ENCODE results near the gene FN3KRP. TPM values are rescaled to one million over a fixed set of nuclear protein-coding genes. Genes with fewer than 3 reads are reported as not detected.

FN3KRP gene
- total and polyA plus RNA-seq, 2 of the 13 experiments (the other 11 are each of a cell fraction or from before 2014, with no cell fraction given) = 22.4 to 28.2 TPM

DNA sequence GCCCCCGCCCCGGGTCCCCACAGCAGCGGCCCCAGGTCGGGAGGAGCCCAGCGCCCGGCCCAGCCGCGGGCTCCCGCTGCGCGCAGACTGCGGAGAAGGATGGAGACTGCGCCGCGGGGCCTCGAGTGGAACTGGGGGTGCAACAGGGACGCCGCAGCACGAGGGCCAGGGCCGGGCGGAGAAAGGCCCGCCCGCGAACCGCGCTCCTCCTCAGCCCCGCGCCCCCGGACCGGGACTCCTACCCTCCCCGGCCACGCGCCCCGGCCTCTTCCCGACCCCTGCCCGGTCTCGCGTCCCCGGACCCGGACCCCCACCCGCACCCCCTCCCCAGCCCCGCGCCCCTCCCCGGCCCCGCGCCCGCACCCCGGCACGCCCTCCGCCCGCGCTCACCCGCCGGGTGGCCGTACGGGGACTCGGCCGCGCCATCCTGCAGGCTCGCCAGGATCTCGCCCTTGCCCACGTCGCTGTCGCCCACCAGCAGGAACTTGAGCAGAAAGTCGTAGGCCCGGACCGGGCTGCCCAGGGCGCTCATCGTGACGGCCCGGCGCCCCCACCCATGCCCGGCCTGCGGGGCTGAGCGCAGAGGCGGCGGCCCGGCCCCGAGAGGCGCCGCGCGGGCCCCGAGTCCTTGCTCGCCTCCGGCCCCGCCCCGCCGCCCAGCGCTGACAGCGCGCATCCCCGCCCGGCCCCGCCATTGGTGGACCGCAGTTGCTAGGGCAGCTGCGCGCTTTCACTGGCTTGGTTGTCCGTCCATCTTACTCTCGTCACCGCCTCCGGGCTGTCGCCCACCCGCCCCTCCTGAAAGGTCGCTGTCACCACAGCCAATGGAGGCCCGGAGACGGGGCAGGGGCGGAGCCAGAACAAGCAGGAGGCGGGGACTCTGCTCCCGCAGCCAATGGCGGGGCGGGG is 18.2 kb upstream of the FN3KRP start, which contains the start of gene RAB40B (continued):
- TF ChIP-seq MAZ (IDR thresholded peaks at IDR 0.05; ENCODE audit: borderline replicate concordance, low read depth, low read length) = peak; percentile 76; the same call in 1 of the 2 replicates
- 0 out of 2 replicates have a peak, but pooled peaks have one; percentile 4 for TF ChIP-seq MAZ (CRISPR knock-in tag; IDR thresholded peaks at IDR 0.05; ENCODE audit: low read depth)
- no peak for TF ChIP-seq ZNF761 (CRISPR knock-in tag; conservative IDR thresholded peaks at IDR 0.05)
- TF ChIP-seq REL (CRISPR knock-in tag; conservative IDR thresholded peaks at IDR 0.05) = no peak
- TF ChIP-seq ZNF263 (CRISPR knock-in tag; IDR thresholded peaks at IDR 0.05) = no peak
- no peak for TF ChIP-seq ZBTB7A (CRISPR knock-in tag; IDR thresholded peaks at IDR 0.05)
- no peak for TF ChIP-seq ZNF331 (CRISPR knock-in tag; IDR thresholded peaks at IDR 0.05)
- TF ChIP-seq ZNF563 (CRISPR knock-in tag; IDR thresholded peaks at IDR 0.05) = peak; percentile 45; the same call in 1 of the 2 replicates
- TF ChIP-seq GATAD2A (CRISPR knock-in tag; IDR thresholded peaks at IDR 0.05) = no peak
- TF ChIP-seq, protein P1, sequence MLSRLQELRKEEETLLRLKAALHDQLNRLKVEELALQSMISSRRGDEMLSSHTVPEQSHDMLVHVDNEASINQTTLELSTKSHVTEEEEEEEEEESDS (CRISPR knock-in tag; IDR thresholded peaks at IDR 0.05; ENCODE audit: borderline replicate concordance) = no peak
- TF ChIP-seq, protein P2, sequence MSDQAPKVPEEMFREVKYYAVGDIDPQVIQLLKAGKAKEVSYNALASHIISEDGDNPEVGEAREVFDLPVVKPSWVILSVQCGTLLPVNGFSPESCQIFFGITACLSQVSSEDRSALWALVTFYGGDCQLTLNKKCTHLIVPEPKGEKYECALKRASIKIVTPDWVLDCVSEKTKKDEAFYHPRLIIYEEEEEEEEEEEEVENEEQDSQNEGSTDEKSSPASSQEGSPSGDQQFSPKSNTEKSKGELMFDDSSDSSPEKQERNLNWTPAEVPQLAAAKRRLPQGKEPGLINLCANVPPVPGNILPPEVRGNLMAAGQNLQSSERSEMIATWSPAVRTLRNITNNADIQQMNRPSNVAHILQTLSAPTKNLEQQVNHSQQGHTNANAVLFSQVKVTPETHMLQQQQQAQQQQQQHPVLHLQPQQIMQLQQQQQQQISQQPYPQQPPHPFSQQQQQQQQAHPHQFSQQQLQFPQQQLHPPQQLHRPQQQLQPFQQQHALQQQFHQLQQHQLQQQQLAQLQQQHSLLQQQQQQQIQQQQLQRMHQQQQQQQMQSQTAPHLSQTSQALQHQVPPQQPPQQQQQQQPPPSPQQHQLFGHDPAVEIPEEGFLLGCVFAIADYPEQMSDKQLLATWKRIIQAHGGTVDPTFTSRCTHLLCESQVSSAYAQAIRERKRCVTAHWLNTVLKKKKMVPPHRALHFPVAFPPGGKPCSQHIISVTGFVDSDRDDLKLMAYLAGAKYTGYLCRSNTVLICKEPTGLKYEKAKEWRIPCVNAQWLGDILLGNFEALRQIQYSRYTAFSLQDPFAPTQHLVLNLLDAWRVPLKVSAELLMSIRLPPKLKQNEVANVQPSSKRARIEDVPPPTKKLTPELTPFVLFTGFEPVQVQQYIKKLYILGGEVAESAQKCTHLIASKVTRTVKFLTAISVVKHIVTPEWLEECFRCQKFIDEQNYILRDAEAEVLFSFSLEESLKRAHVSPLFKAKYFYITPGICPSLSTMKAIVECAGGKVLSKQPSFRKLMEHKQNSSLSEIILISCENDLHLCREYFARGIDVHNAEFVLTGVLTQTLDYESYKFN (CRISPR knock-in tag; conservative IDR thresholded peaks at IDR 0.05) = no peak
- TF ChIP-seq ZNF460 (CRISPR knock-in tag; IDR thresholded peaks at IDR 0.05; ENCODE audit: borderline replicate concordance) = no peak
- TF ChIP-seq SCMH1 (CRISPR knock-in tag; IDR thresholded peaks at IDR 0.05; ENCODE audit: borderline replicate concordance) = no peak
- no peak; the same call in 1 of the 2 replicates for TF ChIP-seq SALL1 (CRISPR knock-in tag; IDR thresholded peaks at IDR 0.05)
- TF ChIP-seq MEIS1 (CRISPR knock-in tag; IDR thresholded peaks at IDR 0.05; ENCODE audit: borderline replicate concordance) = no peak
- TF ChIP-seq HNRNPK (IDR thresholded peaks at IDR 0.05; ENCODE audit: low read depth, low read length, poor library complexity, severe bottlenecking) = peak; percentile 25
- TF ChIP-seq ZNF543 (CRISPR knock-in tag; IDR thresholded peaks at IDR 0.05) = no peak; the same call in 1 of the 2 replicates
- TF ChIP-seq HES4 (CRISPR knock-in tag; IDR thresholded peaks at IDR 0.05; ENCODE audit: borderline replicate concordance) = no peak
- TF ChIP-seq MZF1 (CRISPR knock-in tag; IDR thresholded peaks at IDR 0.05; ENCODE audit: borderline replicate concordance) = no peak
- no peak for TF ChIP-seq ZNF383 (CRISPR knock-in tag; IDR thresholded peaks at IDR 0.05; ENCODE audit: borderline replicate concordance)
- TF ChIP-seq RAD51 (IDR thresholded peaks at IDR 0.05; ENCODE audit: borderline replicate concordance) = no peak
- no peak for TF ChIP-seq THYN1 (CRISPR knock-in tag; IDR thresholded peaks at IDR 0.05; ENCODE audit: borderline replicate concordance, low read depth)
- no peak for TF ChIP-seq KDM3A (CRISPR knock-in tag; IDR thresholded peaks at IDR 0.05; ENCODE audit: low read depth)
- TF ChIP-seq ZNF143 (CRISPR knock-in tag; IDR thresholded peaks at IDR 0.05) = no peak
